T-helper 17 cell (primary cell): ENCODE measurements around the gene AGAP2. TPM values are rescaled to one million over a fixed set of nuclear protein-coding genes. Genes with fewer than 3 reads are reported as not detected.
"Not testable (repeated sequence)": the region's sequence is repeated elsewhere in the genome, so short reads cannot be mapped to it uniquely, and the experiment has no call there.

Source experiments
- ATAC-seq: fragments of 150-1000 bp; cut with Tn5 transposase; 2 replicates; pipeline ENCODE4 v1.10.0; 2021; ENCODE audit warnings: mild to moderate bottlenecking, moderate library complexity
- DNase-seq, 3 donors: peaks; one replicate each; pipeline versions ENCODE4 v3.0.0 to v3.0.0-alpha.2; 2020 to 2021
- H3K9me3 ChIP-seq: one replicate; pipeline ENCODE4 v1.7.0; 2013; ENCODE audit warnings: low read length, mild to moderate bottlenecking; ENCODE audit not compliant: control insufficient read depth, poor library complexity, severe bottlenecking
- H3K27ac Mint-ChIP-seq: one replicate; pipeline ENCODE4 v1.8.0; 2022; ENCODE audit warnings: mild to moderate bottlenecking, moderate library complexity, mixed read lengths
- H3K27me3 Mint-ChIP-seq: one replicate; pipeline ENCODE4 v1.8.0; 2022; ENCODE audit warnings: mixed read lengths
- H3K36me3 Mint-ChIP-seq: one replicate; pipeline ENCODE4 v1.8.0; 2022; ENCODE audit warnings: low read depth, mixed read lengths
- H3K4me1 Mint-ChIP-seq: one replicate; pipeline ENCODE4 v1.8.0; 2022; ENCODE audit warnings: mild to moderate bottlenecking, mixed read lengths
- H3K4me3 Mint-ChIP-seq: one replicate; pipeline ENCODE4 v1.8.0; 2022; ENCODE audit warnings: mild to moderate bottlenecking, moderate library complexity, mixed read lengths
- total RNA-seq, 4 donors: library from RNA in 2 of 4; stranded (reverse) in 2 of 4; gene quantifications; one replicate each; pipeline ENCODE4 v1.2.3 and lab custom pipeline; 2022 to 2026

The AGAP2 gene
- total RNA-seq, 2 donors from 2014 or later = 46.5 to 57.6 TPM

DNA sequence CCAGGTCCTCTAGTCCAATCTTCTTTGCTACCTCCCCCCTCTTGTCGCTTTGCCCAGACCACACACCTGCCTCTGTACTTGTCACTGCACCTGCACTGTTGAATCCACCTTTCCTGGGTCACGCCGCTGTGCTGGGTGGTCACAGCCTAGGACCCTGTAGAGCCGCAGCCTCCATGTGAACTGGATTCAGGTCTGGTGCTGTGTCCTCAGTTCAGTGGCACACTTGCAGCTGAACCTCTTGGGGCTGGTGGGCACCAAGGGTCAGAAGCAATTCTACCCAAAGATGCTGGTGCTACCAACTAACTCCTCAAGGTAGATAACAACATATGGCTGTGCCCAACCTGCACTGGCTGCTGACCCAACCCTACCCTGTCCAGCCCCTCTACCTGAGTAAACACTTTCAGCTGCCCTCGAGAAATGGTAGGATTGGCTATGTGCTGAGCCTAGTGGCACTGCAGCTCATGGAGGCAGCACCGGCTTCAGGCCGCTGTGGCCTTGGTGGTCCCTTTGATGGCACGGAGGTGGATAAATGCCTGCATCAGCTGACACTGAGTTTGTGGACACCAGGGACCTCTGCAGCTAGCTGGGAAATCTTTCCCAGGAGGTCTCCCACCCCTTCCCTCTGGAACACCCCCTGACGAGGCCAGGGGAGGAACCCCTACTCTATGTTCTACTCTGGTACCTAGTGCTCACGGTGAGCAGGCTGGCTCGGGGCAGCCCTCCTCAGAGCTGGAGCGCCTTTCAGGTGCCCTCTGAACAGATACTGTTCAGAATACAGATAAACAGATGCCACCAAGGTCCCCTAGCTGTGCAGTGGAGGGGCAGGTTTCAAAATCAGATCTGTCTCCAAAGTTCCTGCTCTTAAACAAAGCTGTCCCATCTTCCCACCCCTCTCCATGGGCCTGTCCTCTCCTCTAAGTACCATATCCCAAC, 14.3 kb downstream of the AGAP2 start:
- no peak overlapping the region for H3K4me3 Mint-ChIP-seq
- peak overlapping the region; percentile 80 for H3K27ac Mint-ChIP-seq
- H3K4me1 Mint-ChIP-seq = peaks cover 37% of the 10 kb centered on the region
- H3K36me3 Mint-ChIP-seq = peaks cover 16% of the 10 kb centered on the region
- no peaks in the 10 kb centered on the region for H3K27me3 Mint-ChIP-seq
- DNase-seq (no peak), ATAC-seq (peak; percentile 7)
- no peaks in the 10 kb centered on the region for H3K9me3 ChIP-seq

DNA sequence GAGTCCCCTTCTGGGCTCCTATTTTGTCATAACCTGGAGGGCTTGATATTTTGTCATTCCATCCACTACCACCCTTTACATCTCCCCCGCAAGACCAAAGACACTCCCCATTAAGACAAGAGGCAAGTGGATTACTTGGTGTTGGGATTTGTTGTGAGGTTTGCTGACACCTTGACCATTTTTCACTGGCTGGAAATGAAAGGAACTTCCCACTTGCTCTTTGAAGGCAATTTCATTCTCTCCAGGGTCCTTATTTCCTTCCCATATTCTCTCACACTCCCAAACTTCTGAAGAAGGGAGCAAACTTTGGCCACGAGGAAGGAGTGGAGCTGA, 14.9 kb downstream of the AGAP2 start:
- peaks cover 15% of the 10 kb centered on the region for H3K36me3 Mint-ChIP-seq
- peak overlapping the region; percentile 80 for H3K27ac Mint-ChIP-seq
- no peak for ATAC-seq
- H3K4me3 Mint-ChIP-seq = no peak overlapping the region
- H3K4me1 Mint-ChIP-seq = peaks cover 39% of the 10 kb centered on the region
- no peak for DNase-seq
- no peaks in the 10 kb centered on the region for H3K9me3 ChIP-seq
- no peaks in the 10 kb centered on the region for H3K27me3 Mint-ChIP-seq

DNA sequence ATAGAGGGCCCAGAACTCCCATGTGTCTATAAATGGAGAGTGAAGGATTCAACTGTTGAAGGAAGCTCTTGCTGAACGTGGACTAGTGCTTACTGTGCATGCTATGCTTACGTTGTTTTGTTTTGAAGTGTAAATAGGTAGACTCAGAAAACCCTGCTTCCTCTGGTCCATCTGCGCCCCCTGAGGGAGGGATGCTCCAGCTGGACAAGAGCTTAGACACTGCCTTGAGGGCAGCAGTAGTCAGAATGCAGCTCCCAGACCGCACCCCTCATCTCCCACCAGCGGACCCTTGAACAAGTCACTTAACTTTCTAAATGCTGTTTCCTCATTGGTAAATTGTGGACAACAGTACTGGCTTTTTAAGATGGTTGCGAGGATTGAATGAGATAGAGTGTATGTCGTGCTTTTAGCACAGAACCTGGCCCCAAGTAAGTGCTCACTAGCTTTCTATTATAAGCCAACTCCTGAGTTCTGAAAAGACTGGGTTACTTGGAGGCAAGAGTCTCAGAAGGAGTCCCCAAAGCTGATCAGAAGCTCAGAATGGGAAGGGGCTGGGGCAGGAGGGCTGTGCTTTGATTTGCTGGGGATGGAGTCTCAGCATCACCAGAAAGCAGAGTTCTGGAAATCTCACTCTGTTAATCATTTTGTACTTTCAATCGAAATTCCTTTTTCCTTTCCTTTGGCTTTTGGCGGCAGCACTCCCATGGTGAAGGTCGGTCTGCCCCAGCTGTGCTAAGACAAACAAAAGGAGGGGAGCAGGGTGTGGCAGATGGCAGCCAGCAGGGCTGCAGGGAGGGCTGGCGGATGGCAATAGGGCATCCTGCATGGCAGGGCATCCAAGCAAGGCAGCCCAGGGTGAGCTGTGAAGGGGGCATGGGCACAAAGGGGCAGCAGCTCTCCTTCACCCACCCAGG, 15.6 kb downstream of the AGAP2 start:
- DNase-seq (no peak), ATAC-seq (no peak)
- Mint-ChIP-seq H3K27me3 (no peaks in the 10 kb centered on the region), H3K4me3 (no peak overlapping the region), H3K27ac (peak overlapping the region; percentile 80), H3K4me1 (peaks cover 36% of the 10 kb centered on the region), H3K36me3 (peaks cover 16% of the 10 kb centered on the region)
- H3K9me3 ChIP-seq = no peaks in the 10 kb centered on the region

DNA sequence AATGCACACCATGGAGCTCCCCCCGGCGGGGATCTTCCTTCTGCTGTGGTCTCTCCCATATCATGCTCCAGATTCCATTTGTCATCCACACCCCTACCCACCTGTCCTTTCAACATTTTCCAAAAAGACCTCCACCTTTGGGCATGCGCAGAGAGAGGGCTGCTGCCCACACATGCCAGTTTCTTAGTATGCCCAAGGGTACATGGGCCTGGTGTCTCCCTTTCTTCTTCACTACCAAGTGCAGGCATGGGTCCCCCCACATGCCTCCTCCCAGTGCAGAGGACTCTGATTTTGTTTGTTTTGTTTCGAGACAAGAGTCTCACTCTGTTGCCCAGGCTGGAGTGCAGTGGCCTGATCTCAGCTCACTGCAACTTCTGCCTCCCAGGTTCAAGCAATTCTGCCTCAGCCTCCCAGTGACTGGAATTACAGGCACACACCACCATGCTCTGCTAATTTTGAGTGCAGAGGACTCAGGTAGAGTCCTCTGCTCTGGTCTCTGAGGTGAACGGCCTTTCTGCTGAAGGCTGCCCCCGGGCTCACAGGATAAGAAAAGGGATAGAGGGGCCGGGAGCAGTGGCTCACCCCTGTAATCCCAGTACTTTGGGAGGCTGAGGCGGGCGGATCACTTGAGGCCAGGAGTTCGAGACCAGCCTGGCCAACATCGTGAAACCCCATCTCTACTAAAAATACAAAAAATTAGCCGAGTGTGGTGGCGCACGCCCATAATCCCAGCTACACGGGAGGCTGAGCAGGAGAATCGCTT, 16.5 kb downstream of the AGAP2 start:
- H3K27me3 Mint-ChIP-seq, ATAC-seq, H3K4me3 Mint-ChIP-seq, DNase-seq, H3K9me3 ChIP-seq: not testable (repeated sequence)
- H3K4me1 Mint-ChIP-seq = peaks cover 37% of the 10 kb centered on the region
- H3K27ac Mint-ChIP-seq = peak overlapping the region; percentile 80
- H3K36me3 Mint-ChIP-seq = peaks cover 14% of the 10 kb centered on the region

DNA sequence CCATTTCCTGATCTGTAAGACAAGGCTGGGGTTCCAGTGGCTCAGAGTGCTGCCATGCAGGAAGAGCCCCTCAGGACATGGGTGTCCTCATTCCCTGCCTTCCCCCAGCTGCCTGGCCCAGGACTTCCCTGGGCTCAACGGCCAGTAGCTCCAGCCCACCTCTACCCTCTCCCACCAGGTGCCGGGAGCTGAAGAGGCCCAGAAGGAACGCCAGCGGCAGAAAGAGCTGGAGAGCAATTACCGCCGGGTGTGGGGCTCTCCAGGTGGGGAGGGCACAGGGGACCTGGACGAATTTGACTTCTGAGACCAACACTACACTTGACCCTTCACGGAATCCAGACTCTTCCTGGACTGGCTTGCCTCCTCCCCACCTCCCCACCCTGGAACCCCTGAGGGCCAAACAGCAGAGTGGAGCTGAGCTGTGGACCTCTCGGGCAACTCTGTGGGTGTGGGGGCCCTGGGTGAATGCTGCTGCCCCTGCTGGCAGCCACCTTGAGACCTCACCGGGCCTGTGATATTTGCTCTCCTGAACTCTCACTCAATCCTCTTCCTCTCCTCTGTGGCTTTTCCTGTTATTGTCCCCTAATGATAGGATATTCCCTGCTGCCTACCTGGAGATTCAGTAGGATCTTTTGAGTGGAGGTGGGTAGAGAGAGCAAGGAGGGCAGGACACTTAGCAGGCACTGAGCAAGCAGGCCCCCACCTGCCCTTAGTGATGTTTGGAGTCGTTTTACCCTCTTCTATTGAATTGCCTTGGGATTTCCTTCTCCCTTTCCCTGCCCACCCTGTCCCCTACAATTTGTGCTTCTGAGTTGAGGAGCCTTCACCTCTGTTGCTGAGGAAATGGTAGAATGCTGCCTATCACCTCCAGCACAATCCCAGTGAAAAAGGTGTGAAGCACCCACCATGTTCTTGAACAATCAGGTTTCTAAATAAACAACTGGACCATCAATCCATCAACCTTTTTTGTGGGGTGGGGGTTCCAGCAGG, 17.6 kb downstream of the AGAP2 start:
- DNase-seq (no peak), ATAC-seq (no peak)
- Mint-ChIP-seq H3K4me3 (peak overlapping the region; percentile 50), H3K36me3 (peaks cover 11% of the 10 kb centered on the region), H3K27me3 (no peaks in the 10 kb centered on the region), H3K4me1 (peaks cover 34% of the 10 kb centered on the region), H3K27ac (peak overlapping the region; percentile 14)
- H3K9me3 ChIP-seq = no peaks in the 10 kb centered on the region

DNA sequence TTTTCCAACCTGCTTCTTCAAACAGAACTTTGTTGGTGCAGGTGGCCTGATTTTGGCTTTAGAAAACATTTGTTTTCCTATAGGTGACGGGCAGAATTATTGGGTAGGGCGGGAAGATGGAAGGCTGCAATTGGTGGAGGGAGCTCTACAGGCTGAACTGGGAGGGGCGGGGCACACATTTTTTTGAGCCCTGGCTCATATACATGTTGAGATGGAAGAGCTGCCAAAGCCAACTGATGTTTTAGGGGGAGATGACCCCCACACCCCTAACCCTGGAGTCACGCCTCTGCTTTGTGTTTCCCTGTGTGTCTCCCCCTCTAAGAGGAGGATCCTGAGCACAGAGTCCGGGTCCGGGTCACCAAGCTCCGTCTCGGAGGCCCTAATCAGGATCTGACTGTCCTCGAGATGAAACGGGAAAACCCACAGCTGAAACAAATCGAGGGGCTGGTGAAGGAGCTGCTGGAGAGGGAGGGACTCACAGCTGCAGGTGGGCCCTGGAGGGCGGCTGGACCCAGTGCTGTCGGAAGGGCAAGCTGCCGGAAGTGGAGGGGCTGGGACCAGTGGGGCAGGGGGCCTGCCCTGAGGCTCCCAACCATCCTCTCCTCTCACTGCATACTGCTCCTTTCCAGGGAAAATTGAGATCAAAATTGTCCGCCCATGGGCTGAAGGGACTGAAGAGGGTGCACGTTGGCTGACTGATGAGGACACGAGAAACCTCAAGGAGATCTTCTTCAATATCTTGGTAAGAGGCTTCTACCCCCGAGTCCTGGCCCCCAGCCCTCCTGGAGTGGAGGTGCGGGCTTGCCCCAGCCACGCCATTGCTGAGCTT, 18.6 kb downstream of the AGAP2 start:
- Mint-ChIP-seq H3K27ac (peak overlapping the region; percentile 72), H3K4me3 (no peak overlapping the region), H3K4me1 (peaks cover 30% of the 10 kb centered on the region), H3K27me3 (no peaks in the 10 kb centered on the region), H3K36me3 (peaks cover 13% of the 10 kb centered on the region)
- DNase-seq = no peak
- no peaks in the 10 kb centered on the region for H3K9me3 ChIP-seq
- ATAC-seq = no peak

DNA sequence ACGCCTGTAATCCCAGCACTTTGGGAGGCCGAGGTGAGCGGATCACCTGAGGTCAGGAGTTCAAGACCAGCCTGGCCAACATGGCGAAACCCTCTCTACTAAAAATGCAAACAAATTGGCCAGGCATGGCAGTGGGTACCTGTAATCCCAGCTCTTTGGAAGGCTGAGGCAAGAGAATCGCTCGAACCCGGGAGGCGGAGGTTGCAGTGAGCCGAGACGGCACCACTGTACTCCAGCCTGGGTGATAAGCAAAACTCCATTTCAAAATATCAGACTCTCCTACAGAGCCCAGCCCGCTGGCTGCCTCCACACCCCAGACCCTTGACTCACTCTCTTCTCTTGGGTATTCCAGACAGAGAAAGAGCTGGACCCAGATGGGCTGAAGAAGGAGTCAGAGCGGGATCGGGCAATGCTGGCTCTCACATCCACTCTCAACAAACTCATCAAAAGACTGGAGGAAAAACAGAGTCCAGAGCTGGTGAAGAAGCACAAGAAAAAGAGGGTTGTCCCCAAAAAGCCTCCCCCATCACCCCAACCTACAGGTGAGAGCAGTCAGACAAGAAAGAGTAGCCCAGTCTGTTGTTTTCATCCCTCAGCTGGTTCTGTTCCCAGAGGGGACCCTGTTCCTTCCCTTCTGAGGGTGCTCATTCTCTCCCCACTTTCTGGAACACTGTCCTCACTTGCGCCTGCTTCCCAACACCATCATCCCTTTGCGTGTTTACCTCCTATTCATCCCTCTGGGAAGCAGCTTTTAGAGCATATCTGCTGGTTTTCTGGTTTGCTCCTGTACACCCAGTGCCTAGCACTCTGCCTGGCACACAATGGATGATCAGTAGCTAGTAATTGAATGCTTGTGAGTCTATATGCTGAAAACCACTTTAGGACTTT, 19.7 kb downstream of the AGAP2 start:
- Mint-ChIP-seq H3K27me3 (no peaks in the 10 kb centered on the region), H3K4me3 (peak overlapping the region; percentile 53), H3K27ac (peak overlapping the region; percentile 72), H3K4me1 (peaks cover 23% of the 10 kb centered on the region), H3K36me3 (peaks cover 13% of the 10 kb centered on the region)
- ATAC-seq = no peak
- no peaks in the 10 kb centered on the region for H3K9me3 ChIP-seq
- DNase-seq = no peak

DNA sequence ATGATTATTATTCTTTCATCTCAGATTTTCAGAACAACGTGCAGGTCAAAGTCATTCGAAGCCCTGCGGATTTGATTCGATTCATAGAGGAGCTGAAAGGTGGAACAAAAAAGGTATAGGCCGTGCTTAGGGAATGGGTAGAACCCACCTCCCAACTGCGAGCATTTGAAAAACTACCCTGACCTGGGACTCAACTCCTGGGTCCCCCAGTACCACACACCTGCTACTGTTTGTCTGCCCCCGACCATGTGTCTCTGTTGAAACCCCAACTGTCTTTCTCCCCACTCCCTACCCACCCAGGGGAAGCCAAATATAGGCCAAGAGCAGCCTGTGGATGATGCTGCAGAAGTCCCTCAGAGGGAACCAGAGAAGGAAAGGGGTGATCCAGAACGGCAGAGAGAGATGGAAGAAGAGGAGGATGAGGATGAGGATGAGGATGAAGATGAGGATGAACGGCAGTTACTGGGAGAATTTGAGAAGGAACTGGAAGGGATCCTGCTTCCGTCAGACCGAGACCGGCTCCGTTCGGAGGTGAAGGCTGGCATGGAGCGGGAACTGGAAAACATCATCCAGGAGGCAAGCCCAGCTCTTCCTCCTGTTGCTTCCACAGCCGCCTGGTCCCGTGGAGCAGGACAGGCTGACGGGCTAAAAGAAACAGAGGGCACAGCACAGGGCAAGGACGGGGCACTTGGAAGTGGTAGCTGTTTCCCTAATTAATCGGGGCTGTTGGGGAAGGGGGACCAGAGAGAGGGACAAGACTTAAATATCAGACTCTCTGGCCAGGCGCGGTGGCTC, 20.5 kb downstream of the AGAP2 start:
- no peak overlapping the region for H3K4me3 Mint-ChIP-seq
- H3K27me3 Mint-ChIP-seq = no peaks in the 10 kb centered on the region
- no peaks in the 10 kb centered on the region for H3K9me3 ChIP-seq
- H3K27ac Mint-ChIP-seq = peak overlapping the region; percentile 72
- ATAC-seq (no peak), DNase-seq (no peak)
- peaks cover 13% of the 10 kb centered on the region for H3K36me3 Mint-ChIP-seq
- H3K4me1 Mint-ChIP-seq = peaks cover 16% of the 10 kb centered on the region

DNA sequence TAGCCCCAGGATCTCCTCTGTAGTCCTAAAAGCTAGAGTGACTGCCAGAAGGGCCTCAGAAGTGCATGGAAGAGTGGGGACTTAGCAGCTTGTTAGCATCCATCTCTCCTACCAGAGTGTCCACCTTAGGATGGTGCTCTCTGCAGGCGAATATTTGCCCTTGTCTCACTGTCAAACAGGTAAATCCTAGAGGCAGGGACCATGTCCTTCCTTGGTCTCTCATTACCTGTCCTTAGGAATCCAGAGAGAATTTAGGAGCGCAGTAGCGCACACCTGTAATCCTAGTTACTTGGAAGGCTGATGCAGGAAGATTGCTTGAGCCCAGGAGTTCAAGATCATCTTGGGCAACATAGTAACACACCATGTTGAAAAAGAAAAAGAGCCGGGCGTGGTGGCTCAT, 21.4 kb downstream of the AGAP2 start:
- no peaks in the 10 kb centered on the region for H3K9me3 ChIP-seq
- H3K27ac Mint-ChIP-seq = peak overlapping the region; percentile 19
- H3K4me3 Mint-ChIP-seq = no peak overlapping the region
- no peak for ATAC-seq
- peaks cover 13% of the 10 kb centered on the region for H3K4me1 Mint-ChIP-seq
- no peaks in the 10 kb centered on the region for H3K27me3 Mint-ChIP-seq
- DNase-seq = no peak
- H3K36me3 Mint-ChIP-seq = peaks cover 13% of the 10 kb centered on the region

DNA sequence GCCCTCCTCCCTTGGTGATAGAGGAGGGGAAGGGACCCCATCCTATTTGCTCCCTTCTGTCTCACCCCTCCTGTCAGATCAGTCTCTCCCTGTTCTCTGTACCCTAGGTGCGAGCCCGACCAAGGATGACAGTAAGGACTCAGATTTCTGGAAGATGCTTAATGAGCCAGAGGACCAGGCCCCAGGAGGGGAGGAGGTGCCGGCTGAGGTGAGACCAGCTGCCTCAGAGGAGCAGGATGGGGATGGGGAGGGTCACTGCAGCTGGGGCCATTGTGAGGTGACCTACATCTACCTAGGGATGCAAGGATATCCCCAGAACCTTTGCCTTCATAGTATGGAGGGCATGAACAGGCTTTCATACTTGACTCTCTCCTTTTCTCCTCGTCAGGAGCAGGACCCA, 22.2 kb downstream of the AGAP2 start:
- DNase-seq (no peak), ATAC-seq (no peak)
- no peaks in the 10 kb centered on the region for H3K9me3 ChIP-seq
- Mint-ChIP-seq H3K27ac (no peak overlapping the region), H3K27me3 (no peaks in the 10 kb centered on the region), H3K4me1 (peaks cover 7% of the 10 kb centered on the region), H3K4me3 (no peak overlapping the region), H3K36me3 (peaks cover 10% of the 10 kb centered on the region)
